Inferior parietal cortex (tissue), 1 donor: ENCODE data around the gene HGFAC.

Experiments
- DNase-seq: peaks from one replicate; pipeline ENCODE4 v3.0.0-alpha.2; 2016; ENCODE audit errors: extremely low spot score

The HGFAC gene

DNA sequence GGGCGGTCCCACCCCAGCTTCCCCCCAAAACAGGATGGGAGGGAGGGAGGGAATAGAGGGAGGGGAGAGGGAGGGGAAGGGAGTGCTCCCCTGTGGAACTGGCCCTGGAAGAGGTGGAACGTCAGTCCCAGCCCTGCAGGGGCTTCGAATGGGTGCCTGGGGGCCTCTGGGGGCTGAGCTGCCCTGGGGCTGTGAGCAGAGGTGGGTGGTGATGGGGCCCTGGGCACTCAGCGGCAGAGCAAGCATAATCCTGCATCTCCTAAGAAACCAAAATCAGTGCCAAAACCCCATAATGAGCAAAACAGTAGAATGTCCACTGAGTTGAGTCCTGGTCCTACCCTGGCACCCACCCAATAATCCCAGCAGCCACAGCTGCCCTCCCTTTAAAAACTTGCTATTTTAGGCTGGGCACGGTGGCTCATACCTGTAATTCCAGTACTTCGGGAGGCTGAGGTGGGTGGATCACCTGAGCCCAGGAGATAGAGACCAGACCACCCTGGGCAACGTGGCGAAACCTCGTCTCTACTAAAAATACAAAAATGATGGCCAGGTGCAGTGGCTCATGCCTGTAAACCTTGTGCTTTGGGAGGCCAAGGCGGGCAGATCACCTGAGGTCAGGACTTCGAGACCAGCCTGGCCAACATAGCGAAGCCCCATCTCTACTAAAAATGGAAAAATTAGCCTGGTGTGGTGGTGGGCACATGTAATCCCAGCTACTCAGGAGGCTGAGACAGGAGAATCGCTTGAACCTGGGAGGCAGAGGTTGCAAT is 32.4 kb downstream of the HGFAC start:
- DNase-seq, result no peak

DNA sequence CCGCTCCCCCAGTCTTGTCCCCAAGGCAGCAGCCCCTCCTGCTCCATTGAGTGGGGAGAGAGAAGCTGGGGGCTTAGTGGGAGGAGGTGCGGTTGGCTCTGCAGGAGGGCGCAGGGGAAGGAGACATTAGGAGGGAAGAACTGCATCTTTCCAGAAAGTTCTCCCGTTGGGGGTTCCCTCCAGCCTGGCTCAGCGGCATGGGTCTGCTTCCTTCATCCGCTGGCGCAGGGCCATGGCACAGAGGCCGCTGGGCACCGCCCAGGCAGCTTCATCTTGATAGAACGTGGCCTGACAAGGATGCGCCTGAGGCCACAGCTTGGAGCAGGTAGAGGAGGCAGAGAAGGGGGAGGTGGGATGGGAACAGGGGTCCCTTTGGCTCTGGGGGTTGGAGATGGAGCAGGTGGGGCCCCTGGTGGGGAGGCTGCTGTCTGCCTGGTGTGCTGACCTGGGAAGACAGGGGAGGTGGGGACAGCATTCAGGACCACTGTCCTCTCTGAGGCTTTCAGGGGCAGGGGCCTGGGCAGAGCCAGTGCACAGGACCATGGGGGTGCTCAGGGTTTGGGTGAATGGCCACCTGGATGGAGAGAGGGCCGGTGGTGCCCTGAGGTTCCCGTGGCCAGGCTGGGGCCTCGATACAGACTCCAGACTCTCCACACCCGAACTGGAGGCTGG is 33.4 kb downstream of the HGFAC start:
- no peak for DNase-seq

DNA sequence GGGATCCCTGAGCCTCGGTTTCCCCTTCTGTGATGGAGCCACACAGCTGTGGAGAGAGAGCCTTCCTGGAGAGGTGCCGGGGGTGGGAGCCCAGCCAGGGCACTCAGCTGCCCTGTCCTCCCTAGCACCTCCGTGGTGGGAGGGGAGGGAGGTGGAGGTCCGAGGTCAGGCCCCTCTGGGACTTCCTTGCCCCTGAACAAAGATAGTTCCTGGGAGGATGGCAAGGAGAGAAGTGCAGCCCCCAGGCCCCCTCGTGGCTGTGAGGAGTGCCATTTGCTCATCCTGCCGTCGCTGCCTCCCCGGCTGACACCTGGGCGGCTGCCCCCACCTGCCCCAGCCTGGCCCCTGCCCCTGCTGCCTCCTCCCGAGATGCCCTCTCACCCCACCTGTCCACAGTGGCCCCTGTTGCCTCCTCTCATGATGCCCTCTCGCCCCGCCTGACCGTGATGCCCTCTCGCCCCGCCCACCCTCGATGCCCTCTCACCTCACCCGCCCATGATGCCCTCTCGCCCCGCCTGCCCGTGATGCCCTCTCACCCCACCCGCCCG is 34.0 kb downstream of the HGFAC start:
- no peak for DNase-seq

DNA sequence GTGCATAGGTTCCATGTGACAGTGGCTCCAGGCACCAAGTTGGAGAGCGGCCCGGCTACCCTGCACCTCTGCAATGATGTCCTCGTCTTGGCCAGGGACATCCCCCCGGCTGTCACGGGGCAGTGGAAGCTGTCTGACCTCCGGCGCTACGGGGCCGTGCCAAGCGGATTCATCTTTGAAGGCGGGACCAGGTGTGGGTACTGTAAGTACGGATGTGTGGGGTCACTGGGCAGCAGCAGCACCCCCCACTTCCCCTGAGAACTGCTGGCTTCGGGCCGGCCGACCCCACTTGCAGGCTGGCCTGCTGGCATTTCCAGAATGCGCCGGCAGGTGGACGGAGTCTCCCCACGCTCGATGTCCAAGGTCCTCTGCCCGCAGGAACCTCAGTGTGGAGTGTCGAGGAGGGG is 34.6 kb downstream of the HGFAC start:
- DNase-seq, result no peak

DNA sequence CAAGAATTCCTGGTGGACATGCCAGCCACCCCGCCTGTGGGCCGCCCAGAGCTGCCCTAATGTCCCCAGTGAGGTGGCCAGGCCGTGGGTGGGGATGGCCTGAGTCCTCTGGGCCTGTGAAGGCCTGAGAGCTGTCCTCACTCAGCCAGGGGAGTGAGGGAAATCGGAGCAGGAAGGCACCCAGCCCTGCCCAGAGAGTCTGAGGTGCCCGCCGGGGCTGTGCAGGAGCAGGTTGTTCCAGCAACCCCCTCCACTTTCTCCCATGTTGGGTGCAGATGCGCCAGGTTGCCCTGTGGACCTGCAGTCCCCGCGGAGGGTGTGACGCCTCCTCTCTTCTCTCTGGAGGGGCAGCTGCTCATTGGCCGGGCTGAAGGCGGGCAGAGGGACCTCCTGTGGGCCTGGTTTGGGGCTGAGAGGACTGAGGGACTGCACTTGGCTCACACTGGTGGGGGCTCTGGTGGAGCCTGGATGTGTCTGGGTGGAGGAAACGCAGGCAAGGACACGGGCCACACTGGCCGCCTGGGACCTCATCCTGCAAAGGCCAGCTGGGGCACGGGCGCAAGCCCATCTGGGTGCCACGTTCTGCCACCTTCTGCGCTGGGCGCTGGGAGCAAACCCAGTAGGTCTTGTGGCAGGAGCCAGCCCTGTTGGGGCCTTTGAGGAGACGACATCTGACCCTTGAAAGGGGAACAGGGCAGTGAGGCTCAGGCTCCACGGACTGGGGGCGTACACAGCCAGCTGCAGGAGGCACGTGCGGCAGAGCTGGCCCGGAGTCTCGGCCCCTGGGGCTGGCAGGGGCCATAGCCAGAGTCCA is 35.4 kb downstream of the HGFAC start:
- DNase-seq, result no peak

DNA sequence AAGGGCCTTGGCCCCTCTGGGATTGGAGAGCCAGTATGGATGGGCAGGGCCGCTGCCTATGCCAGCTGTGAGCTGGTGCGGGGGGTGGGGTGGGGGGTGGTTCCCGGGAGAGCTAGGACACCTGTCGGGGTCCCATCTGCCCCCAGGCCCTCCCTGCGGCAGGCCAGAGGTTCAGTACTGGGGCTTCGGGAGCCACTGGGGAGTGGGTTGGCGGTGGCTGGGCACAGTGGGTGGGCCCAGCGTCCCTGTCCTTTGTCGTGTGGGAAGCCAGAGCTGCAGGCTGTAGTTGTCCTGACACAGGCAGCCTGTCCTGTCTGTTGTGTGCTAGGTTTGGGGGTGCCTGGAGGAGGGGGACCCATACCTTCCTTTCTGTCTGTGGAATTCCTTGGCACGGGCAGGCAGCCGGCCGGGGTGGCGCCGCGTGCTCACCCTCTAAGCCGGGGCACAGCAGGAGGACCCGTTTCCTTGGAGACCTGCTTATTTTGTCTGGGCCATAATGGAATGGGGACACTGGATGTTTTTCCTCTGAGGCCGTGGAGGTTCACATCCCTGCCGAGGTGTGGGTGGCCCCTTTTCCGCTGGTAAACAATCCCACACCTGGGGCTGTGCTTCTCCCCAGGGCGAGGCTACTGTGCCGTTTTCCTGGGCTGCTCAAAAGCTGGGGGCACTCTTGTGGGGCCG is 36.1 kb downstream of the HGFAC start:
- no peak for DNase-seq

DNA sequence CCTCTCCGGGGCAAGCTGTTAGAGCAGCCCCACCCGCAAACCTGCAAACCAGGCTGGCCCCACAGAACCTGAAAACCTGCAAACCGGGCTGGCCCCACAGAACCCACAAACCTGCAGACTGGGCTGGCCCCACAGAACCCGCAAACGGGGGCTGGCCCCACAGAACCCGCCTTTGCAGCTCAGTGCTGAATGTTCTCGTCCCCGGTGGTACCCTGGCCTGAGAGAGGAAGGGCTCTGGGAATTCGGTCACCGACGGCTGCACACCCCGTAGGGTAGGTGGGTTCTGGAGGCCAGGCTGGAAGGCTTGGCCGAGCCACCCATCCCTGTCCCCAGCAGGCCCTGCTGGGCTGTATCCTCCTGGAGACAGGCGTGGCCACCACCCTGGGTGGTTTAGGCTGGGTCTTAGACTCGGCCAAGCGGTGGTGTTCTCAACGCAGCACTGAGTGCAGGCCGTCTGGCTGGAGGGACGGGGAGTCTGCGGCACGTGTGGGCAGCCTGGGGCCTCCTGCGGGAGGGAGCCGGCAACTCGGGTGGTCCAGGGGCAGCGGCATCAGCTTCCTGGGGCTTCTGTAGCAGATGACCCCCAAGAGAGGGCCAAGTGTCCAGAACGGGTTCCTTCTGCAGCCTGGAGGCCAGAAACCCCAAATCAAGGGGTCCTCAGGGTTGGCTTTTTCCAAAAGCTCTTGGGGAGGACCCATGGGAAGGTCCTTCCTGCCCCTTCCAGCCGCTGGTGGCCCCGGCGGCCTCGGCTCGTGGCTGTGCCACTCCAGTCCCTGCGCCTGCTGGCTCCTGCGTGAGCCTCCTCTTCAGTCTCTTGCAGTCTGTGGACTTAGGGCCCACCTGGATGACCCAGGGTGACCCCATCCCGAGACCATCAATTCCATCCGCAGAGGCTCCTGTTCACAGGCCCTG is 36.9 kb downstream of the HGFAC start:
- no peak for DNase-seq

DNA sequence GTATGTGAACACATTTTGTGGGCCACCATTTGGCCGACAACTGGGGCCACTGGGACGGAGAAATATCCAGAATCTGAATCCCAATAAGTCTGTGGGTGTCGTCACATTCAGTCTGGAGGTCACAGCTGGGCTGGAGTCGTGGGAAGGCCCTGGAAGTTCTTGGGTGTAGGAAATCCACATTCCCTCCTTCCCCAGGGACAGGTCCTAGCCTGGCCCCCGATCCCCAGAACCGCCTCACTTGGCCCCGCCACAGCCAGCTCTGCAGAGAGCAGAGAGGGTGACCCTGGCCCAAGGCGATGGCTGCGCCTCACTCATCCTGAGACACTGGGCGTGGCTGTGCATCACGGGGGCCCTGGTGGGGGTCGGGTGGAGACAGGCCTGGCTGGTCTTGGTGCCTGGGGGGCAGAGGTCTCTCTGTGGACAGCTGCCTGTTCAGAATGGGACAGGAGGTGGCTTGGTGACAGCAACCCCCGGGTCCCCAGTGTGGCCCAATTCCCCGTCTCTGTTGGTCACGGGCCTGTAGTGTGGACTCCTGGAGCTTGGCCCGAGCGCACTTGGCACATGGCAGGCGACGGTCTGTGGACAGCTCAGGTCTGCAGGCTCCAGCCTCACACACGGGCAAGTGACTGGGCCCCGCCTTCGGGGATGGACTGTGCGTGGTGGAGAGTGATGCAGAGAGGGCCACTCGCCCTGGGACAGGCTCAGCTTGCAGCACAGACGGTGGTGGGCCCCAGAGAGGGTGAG is 37.8 kb downstream of the HGFAC start:
- DNase-seq, result no peak

DNA sequence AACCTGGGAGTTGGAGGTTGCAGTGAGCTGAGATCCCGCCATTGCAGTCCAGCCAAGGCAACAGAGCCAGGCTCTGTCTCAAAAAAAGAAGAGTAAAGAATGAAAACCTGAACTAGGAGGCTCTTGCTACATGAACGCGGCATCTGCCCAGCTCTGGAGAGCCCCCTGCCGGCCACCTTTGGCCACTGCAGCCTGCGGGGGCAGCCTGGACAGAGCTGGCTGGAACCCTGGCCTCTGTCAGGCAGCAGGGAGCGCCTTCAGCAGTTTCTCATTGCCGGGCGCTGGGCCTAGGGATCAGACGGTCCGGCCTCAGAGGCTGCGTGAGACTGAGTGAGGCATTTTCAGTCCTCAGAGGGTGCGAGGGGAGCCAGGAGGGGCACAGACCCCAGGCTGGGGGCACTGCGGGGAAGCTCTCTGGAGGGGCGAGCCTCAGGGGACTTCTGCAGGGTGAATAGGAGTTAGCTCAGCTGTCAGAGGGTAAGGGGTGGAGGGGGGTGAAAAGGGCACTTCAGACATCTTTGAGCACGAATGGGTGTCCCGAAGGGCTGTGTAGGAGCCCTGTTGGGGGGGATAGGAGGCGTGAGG is 38.9 kb downstream of the HGFAC start:
- DNase-seq, result peak; percentile 73

DNA sequence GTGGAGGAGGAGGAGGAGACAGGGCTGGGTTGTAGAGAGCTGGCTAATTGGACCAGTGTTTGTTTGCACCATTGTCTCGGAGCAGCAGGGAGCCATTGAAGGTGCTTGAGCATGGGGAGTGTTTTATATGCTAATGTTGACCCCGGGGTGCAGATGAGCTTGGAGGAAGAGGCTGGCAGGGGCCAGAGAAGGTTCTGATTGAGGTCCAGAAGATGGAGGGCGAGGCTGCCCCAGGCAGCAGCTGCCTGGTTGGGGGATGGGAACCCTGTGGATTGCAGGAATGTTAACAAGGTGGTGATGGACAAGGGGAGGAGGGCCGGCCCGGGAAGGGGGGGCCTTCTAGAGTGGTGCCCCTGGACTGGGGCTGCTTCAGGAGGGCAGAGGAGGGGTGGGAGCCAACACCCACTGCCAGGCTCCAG is 39.4 kb downstream of the HGFAC start:
- DNase-seq, result no peak

DNA sequence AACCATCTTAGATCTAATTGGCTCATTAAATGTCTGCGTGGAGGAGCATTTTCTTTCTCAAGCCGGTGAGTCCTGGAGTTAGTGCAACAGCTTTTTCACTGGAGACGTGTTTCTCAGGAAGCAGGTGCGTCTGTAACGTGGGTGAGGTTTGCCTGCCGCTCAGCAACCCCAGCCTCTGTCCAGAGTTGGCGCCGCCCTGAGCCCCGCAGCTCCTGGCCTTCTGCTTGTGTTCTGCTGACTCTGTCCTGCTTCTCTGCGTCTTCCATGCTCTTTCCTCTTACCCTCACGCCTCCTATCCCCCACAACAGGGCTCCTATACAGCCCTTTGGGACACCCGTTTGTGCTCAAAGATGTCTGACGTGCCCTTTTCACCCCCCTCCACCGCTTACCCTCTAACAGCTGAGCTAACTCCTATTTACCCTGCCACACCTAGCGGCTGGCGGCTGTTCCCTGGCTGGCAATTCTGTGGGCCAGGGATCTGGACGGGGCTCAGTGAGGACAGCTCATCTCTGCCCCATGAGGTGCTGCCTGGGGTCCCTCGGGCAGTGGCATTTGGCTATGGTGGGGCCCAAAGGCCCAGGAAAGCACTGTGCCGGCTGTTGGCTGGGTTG is 40.1 kb downstream of the HGFAC start:
- DNase-seq, result no peak

DNA sequence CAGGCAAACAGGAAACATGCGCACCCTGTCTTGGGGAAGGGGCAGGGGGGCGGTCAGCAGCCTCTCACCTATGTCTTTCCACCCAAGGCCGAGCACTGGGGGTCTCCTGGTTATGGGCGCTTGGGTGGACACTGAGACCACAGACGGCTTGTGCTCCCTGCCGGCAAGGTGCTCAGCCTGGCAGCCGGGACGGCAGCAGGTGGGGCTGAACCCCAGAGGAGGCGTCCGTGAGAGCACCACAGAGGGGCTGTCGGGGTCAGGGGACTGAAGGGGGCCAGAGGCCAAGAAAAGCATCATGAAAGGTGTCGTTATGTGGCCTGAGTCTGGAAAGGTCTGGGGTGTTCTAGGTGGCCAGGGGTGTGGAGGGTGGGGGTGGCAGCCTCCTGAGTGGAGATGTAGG is 40.9 kb downstream of the HGFAC start:
- DNase-seq, result no peak

DNA sequence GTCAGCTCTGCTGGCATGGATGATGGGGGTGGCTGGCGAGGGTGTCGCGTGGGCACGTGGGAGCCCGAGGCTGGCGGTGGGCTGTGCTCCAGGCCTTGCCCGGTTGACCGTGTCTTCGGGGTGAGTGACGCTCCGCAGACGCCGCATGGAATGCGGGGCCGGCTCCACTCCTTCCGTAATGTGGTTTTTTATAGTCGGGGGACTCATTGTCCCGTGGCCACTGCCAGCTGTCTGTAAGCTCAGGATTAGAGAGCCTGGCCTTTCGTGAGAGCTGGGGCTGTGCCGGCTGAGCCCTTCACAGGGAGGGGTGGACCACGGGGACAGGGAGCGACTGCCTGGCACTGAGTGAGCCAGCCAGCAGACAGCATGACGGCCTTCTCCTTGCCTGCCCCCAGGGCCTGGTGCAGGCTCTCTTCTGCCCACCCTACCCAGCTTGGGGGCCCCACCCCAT is 41.7 kb downstream of the HGFAC start:
- DNase-seq, result no peak

DNA sequence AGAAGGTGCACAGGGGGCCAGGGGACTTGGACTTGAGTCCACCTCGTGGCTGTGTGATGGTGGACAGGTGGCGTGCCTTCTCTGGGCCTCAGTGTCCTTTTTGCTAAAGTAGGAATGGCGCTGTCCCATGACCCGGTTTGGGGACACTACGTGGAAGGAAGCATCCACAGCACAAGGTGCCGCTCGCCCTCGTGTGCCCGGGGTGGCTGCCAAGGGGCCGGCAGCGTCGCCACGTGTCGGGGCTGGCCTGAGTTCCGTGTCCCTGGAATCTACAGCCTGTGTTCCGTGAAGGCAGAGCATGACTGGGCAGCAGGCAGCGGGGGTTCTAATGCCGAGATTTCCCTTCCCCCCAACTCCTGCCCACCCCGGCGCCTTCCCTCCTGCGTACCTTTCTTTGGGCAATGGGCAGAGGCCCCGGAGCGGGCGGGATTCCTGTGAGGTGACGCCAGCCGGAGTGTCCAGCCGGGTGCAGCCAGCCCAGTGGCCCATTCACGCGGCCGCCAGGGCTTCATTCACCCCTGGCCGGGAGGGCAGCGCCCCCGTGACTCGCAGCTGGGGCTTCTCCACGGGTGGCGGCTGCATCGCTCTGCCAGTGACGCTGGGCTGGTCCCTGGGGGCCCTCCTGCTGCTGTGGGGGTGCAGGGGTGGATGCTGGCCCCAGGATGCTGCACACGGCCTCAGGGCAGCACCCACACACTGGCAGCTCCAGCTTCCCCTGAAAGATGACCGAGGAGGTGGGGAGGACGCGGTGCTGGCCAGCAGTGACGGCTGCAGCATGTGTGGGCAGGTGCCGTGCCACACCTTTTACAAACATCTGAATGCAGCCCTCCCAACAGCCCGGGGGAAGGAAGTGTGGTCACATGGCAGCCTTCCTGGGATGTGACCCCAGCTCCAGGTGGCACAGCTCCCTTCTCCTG is 42.5 kb downstream of the HGFAC start:
- no peak for DNase-seq

DNA sequence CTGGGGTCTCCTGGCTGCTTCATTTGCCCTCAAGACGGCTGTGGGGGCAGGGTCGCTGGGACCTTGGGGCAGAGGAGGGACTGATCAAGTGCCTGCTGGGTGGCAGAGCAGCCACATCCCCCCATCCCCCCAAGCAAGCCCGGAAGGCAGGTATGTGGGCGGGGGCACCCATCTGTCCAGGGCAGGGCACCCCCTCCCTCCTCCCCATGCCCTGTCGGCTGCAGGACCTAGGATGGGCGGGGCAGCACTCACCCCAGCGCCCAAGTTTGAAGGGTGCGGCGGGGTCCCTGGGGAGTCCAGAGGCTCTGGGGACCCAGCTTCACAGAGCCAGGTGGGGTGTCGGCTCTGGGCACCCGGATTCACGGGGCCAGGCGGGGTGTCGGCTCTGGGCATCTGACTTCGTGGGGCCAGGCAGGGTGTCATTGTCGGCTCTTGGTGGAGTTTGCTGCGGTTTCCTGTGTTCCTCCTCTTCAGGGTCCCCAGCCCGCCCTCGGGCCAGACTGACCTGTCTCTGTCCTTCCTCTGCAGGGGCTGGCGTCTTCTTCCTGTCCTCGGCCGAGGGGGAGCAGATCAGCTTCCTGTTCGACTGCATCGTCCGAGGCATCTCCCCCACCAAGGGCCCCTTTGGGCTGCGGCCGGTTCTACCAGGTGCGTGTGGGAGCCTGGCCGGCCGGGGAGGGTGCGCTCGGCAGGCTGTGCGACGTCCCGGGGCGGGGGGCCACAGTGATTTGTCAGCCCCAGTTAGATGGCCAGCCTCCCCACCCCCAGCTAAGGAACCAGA is 43.4 kb downstream of the HGFAC start:
- no peak for DNase-seq

DNA sequence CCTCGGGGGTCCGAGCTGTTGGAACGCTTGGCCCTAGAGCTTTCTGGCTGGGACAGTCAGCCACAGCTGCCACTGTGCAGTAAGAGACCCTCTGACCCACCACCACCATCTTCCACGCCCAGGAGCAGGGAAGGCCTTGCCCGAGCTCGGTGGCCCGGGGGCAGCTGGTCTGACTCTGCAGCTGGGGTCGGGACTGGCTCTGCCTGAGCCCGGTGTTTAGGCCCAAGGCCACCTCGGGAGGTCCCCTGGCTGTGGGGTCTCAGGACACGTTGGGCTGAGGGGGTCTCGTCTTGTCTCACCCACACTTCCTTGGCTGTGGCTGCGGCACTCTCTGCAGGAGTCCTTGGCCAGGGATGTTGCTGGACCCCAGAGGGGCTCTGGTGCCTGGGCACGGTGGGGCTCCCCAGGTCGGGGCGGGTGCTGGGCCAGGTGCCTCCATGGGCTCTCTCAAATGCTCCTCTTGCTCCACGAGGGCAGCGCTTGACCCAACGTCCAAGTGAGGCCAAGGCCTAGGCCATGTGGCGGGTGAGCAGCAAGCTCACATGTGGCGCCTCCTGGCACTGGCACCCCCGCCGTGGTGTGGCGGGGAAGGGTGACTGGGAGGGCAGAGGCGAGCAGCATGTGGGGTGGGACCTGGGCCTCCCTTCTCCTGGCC is 44.2 kb downstream of the HGFAC start:
- no peak for DNase-seq
